Fibroblast of skin of abdomen (primary cell): Measurements from ENCODE around the gene ITGAX.

Source experiments
- DNase-seq: peaks from one replicate; pipeline ENCODE4 v3.0.0-alpha.2; 2013

ITGAX gene

GRCh38 chr16:31348579-31348978, 6.4 kb upstream of the ITGAX start:
- DNase-seq = no peak

GRCh38 chr16:31350275-31351005, 4.5 kb upstream of the ITGAX start:
- DNase-seq = no peak

DNA sequence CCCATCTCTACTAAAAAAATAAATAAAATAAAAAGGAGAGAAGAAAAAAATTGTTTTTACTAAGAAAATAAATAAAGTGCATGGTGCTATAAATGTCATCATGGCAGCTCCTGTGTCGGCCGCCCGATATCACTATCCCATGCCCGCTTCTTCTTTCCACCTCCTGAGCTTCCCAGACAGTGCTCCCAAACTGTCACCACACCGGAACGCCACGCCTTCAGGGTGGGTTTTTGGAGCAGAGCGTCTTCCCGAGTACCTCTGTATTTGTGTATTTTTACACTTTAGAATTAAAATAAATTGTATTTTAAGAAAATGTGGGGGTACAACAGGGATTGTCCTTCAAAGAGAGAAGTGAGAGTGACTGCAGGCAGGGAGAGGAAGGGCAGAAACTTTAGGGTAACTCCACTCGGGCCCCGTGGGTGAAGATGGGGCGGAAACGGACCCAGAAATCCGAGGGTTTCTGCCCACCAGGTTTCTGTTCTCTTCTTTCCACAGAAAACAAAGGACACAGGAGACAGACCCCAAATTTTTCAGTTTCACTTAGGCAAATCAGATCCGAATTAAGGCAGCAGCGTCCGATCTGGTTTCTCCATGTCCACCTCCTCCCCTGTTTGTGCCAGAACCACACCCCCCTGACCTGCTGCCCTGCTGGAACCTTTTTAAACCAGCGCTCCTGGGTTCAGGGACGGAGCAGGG, 3.6 kb upstream of the ITGAX start:
- no peak for DNase-seq

- DNase-seq = no peak
Observed at GRCh38 chr16:31351942-31352325, 3.0 kb upstream of the ITGAX start.

DNA sequence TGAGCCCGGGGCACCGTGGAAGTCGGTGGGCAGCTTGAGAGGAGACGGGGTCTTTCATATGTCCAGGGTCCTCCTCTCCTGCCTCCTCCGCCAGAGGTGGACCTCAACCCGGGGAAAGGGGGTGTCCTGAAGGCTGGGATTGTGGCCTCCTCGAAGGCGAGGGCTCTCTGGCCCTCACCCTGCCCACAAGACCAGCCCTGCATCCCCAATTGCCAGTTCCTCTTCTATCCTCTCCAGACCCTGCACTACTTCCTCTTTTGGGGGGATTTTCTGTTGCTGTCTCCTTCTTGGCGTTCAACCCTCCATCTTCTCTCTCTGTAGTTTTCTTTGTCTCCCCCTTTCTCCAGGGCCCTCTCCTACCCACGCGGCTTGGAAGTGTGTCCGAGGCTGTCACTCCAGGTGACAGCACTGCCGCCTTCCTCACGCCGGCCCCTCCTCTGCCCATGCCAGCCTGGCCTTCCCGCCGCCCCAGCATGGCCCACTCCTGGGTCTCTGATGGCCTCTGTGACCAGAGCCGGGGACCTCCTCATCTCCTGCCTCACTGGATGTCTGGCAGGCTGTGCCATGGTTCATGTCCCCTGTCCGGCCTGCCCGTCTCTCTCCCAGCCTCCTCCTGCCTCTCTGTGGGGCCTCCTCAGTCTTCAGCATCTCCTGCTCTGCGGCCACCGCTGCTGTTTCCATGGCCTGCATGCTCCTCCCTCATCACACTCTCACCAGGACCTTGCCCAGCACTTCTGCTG, 2.4 kb upstream of the ITGAX start:
- no peak for DNase-seq

GRCh38 chr16:31355431-31356100, 590 bp downstream of the ITGAX start:
- no peak for DNase-seq

GRCh38 chr16:31356566-31357323, 1.8 kb downstream of the ITGAX start:
- DNase-seq = no peak

DNA sequence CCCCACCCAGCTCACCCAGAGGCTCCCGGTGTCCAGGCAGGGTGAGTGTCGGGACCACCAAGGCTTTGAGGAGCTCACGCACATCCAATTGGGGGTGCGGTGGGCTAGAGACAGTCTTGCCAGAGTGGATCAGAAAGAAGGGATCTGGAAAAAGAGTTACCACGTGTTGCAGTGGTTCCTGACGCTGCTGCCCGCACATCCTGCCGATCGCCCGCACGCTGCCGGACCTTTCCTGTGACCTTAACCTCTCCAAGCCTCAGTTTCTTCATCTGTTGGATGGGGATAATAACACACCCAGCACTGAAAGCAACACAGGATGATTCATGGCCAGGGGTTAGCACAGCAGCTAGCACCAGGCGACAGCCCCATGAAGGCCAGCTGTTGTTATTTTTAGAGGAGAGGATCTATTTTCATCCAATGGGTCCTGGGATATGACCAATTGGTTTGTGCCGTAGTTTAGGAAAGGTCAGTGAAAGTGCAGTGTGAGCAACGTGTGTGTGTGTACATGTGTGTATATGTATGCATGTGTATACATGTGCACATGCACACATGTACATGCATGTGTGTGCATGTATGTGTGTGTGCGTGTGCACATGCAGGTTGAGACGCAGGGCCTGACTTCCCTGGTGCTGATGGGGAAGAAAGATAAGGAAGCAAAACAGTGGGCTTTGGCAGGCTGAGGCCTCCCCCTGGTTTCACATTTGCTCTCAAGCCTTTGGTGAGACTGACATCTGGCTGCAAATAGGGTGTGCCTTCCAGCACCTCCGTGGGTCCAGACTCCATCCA, 2.5 kb downstream of the ITGAX start:
- no peak for DNase-seq

DNA sequence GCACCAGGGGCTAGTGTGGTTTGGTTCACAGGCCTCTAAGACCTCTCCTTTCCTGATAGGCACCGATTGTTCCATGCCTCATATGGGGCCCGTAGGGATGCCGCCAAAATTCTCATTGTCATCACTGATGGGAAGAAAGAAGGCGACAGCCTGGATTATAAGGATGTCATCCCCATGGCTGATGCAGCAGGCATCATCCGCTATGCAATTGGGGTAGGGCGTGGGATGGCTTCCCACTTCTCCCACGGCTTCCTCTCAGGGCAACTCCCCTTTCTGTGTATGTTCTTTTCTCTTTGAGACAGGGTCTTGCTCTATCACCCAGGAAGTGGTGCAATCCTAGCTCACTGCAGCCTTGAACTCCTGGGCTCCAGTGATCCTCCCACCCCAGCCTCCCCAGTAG, 5.3 kb downstream of the ITGAX start:
- DNase-seq = no peak

DNA sequence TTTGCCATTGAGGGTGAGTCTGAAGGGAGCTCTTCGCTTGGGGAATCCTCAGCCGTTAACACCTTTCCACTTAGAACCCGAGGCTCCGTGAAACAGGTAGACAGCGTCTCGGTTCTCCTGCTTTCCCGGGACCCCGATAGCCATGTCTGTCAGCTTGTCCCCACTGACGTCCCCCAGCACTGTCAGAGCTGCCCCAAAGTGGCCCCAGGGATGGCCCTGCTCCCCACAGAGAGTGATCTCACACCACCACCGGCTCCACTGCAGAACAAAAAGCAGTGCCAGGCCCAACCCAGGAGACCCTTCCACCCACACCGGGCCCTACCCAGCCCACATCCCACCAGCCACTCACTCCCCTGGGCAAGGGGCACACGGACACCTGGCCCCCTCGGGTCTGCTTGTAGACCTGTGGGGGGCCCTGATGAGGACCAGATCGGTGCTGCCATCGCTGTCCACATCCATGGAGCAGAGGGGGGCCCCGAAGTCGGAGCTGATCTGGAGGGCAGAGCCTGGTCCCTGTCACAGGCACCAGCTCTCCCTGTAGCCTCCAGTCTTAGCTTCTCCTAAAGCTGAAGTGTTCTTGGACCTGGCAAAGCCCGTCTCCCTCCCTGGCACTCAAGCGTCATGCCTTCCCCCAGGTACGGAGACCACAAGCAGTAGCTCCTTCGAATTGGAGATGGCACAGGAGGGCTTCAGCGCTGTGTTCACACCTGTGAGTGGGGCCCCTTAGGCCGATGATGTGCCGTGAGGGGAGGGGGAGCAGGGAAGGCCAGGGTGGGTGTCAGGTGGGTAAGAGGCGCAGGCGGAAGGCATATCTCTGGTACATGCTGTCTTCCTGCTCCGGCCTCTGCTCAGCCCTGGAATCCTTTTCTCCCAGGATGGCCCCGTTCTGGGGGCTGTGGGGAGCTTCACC, 6.5 kb downstream of the ITGAX start:
- DNase-seq = no peak

DNA sequence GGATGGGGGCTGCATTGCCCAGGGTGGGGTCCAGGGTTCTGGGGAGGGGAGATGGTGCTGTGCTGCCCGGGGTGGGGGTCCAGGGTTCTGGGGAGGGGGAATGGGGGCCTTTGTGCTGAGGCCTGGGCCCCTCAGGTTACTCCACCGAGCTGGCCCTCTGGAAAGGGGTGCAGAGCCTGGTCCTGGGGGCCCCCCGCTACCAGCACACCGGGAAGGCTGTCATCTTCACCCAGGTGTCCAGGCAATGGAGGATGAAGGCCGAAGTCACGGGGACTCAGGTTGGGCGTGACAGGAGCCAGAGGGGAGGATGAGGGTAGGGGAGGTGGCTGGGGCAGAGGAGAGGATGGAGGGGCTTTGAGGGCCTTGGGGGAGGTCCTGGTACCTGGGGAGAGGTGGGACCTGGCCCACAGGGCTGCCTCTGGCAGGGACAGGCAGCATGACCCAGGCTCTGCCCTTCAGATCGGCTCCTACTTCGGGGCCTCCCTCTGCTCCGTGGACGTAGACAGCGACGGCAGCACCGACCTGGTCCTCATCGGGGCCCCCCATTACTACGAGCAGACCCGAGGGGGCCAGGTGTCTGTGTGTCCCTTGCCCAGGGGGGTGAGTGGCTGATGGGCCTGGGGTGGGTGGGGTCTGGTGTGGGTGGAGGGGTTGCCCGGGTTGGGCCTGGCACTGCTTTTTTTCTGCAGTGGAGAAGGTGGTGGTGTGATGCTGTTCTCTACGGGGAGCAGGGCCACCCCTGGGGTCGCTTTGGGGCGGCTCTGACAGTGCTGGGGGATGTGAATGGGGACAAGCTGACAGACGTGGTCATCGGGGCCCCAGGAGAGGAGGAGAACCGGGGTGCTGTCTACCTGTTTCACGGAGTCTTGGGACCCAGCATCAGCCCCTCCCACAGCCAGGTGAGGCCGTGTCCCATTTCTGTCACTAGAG, 7.8 kb downstream of the ITGAX start:
- no peak for DNase-seq

DNA sequence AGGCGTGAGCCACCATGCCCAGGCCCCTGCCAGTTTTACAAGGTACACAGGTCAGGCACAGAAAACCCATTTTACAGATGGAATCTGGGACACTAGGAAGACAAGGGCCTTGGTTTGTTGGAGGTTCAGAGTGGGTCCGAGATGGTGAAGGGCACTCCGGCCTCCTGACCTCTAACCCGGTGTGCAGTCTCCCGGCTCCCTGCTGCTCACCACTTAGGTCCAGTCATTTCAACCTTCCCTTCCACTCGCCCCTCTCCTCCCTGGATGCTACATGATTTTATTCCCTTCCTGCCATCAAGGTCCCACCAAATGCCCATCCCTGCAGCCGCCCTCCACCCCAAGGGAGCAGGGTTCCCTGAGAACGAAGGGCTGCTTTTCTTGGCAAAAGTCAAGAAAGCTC, 8.7 kb downstream of the ITGAX start:
- no peak for DNase-seq

DNA sequence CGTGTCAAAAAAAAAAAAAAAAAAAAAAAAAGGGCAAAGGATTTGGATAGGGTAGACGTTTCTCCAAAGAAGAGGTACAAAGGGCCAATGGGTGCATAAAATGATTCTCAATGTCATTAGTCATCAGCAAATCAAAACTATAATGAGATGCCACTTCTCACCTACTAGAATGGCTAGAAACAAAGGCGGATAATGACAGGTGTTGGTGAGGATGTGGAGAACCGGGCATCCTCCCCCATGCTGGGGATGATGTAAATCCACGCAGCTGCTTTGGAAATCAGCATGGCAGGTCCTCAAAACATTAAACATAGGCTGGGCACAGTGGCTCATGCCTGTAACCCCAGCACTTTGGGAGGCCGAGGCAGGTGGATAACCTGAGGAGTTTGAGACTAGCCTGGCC, 9.4 kb downstream of the ITGAX start:
- no peak for DNase-seq

GRCh38 chr16:31365131-31365865, 10.3 kb downstream of the ITGAX start:
- DNase-seq = no peak

DNA sequence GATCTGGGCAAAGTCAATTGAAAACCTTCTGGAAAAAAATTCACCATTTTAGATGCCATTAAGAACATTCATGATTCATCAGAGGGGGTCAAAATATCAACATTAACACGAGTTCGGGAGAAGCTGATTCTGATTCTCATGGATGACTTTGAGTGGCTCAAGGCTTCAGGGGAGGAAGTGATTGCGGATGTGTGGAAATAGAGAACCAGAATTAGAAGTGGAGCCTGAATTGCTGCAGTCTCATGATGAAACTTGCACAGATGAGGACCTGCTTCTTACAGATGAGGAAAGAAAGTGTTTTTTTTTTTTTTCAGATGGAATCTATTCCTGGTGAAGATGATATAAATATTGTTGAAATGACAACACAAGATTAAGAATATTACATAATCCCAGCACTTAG, 12.9 kb downstream of the ITGAX start:
- DNase-seq = no peak

GRCh38 chr16:31371008-31371407, 16.0 kb downstream of the ITGAX start:
- no peak for DNase-seq

- DNase-seq = no peak
Observed at GRCh38 chr16:31371619-31372484, 16.9 kb downstream of the ITGAX start.

DNA sequence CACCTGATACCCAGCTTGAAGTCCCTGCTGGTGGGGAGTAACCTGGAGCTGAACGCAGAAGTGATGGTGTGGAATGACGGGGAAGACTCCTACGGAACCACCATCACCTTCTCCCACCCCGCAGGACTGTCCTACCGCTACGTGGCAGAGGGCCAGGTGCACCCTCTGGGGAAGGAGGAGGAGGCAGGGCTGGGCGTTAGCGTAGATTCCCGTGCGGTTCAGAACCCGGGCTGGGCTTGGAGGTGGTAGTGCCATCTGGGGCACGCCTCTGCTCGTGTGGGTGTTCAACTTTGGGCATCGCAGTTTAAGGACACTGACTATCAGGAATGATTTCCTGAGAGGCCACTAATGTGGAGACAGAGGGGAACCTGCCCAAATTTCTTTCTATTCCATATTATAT, 18.3 kb downstream of the ITGAX start:
- DNase-seq = no peak
